Measurements from ENCODE around the gene LTC4S. TPM values are rescaled to one million over a fixed set of nuclear protein-coding genes. Genes with fewer than 3 reads are reported as not detected.

LTC4S gene
- total RNA-seq, 4 donors from 2014 or later = 4.6 to 6.9 (median 4.7) TPM; not detected in 1

GRCh38 chr5:179823937-179824744 lies 30.4 kb downstream of the LTC4S start:
- intact Hi-C loops (cut with DNase I) = no loop called here
- DNase-seq = no peak
- Histone ChIP-seq H3K4me3 (peak overlapping the region in 2 of 4 donors; percentile 13 to 27), H3K36me3 (peaks cover 32 to 69% (median 46%) of the 10 kb centered on the region in 3 donors), H3K4me1 (peaks cover 41 to 90% (median 57%) of the 10 kb centered on the region in 3 donors), H3K9me3 (no peaks in the 10 kb centered on the region), H3K27me3 (no peaks in the 10 kb centered on the region), H3K27ac (no peak overlapping the region)
- TF ChIP-seq, protein P1, sequence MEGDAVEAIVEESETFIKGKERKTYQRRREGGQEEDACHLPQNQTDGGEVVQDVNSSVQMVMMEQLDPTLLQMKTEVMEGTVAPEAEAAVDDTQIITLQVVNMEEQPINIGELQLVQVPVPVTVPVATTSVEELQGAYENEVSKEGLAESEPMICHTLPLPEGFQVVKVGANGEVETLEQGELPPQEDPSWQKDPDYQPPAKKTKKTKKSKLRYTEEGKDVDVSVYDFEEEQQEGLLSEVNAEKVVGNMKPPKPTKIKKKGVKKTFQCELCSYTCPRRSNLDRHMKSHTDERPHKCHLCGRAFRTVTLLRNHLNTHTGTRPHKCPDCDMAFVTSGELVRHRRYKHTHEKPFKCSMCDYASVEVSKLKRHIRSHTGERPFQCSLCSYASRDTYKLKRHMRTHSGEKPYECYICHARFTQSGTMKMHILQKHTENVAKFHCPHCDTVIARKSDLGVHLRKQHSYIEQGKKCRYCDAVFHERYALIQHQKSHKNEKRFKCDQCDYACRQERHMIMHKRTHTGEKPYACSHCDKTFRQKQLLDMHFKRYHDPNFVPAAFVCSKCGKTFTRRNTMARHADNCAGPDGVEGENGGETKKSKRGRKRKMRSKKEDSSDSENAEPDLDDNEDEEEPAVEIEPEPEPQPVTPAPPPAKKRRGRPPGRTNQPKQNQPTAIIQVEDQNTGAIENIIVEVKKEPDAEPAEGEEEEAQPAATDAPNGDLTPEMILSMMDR (IDR thresholded peaks at IDR 0.05) = no peak
- no peak for TF ChIP-seq POLR2A (IDR thresholded peaks at IDR 0.05)
- whole genome bisulfite sequencing, 2 donors = 77 to 94% methylated on average over 10 to 12 of the region's 22 CpGs

DNA sequence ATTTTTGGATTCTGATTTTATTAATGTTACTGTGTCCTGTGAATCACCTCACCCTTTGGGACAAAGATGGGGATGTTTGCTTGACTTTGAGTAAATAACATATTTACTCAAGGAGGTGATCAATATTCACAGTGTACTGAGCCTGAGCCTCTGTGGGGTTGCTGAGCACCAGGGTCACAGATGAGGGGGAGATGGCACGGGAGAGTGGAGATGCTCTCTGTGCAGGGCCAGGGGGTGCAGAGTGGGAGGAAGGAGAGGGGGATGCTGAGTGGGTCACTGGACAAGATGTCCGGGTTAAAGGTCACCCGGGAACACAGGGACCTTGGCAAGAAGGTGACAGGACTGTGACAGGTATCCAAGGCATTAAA lies 30.9 kb downstream of the LTC4S start:
- Histone ChIP-seq H3K27me3 (no peaks in the 10 kb centered on the region), H3K9me3 (no peaks in the 10 kb centered on the region), H3K4me1 (peaks cover 35 to 86% (median 51%) of the 10 kb centered on the region in 3 donors), H3K36me3 (peaks cover 37 to 75% (median 49%) of the 10 kb centered on the region in 3 donors), H3K4me3 (peak overlapping the region in 1 of 4 donors; percentile 13), H3K27ac (no peak overlapping the region)
- intact Hi-C loops (cut with DNase I) = no loop called here
- no peak for DNase-seq
- 79 to 88% methylated on average over 3 of the region's 3 CpGs for WGBS, 2 donors
- no peak for TF ChIP-seq POLR2A (IDR thresholded peaks at IDR 0.05)
- TF ChIP-seq, protein P1 (IDR thresholded peaks at IDR 0.05) = no peak

GRCh38 chr5:179825655-179826182 lies 31.9 kb downstream of the LTC4S start:
- no peak for TF ChIP-seq POLR2A (IDR thresholded peaks at IDR 0.05)
- TF ChIP-seq, protein P1 (IDR thresholded peaks at IDR 0.05) = no peak
- no peak for DNase-seq
- intact Hi-C loops (cut with DNase I) = no loop called here
- no peaks in the 10 kb centered on the region for H3K27me3 ChIP-seq
- no peak overlapping the region for H3K4me3 ChIP-seq
- peaks cover 27 to 77% (median 43%) of the 10 kb centered on the region in 3 donors for H3K4me1 ChIP-seq
- peaks cover 47 to 85% (median 54%) of the 10 kb centered on the region in 3 donors for H3K36me3 ChIP-seq
- 81 to 85% methylated on average over 5 to 6 of the region's 13 CpGs for WGBS, 2 donors
- H3K27ac ChIP-seq = no peak overlapping the region
- no peaks in the 10 kb centered on the region for H3K9me3 ChIP-seq

DNA sequence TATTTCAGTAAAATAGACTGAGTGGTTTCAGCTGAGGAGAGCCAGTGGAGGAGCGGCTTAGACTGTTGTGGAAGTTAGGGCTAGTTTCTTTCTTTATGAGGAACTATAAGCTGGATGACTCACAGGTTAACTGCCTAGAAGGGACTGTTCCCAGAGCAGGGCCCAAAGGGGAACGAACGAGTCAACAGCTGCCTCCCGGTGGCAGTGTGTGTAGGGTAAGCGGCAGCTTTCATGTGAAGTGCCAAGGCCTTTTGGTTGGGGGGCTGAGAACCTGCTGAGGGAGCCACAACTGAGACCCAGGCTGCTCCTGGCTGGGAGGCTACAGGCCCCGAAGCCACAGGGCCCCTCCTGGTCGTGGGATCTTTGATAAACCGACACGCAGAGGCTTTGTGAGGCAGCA lies 33.9 kb downstream of the LTC4S start:
- Histone ChIP-seq H3K36me3 (peaks cover 58 to 100% (median 71%) of the 10 kb centered on the region in 3 donors), H3K27ac (peak overlapping the region in 3 of 4 donors; percentile 23 to 65 (median 48)), H3K9me3 (no peaks in the 10 kb centered on the region), H3K4me1 (peaks cover 20 to 76% (median 34%) of the 10 kb centered on the region in 3 donors), H3K4me3 (no peak overlapping the region), H3K27me3 (no peaks in the 10 kb centered on the region)
- TF ChIP-seq, protein P1 (IDR thresholded peaks at IDR 0.05) = peak in 1 of 6 experiments; percentile 22
- no peak for TF ChIP-seq POLR2A (IDR thresholded peaks at IDR 0.05)
- no peak for DNase-seq
- intact Hi-C loops (cut with DNase I) = no loop called here
- WGBS, 2 donors = 41 to 42% methylated on average over 7 to 9 of the region's 9 CpGs

DNA sequence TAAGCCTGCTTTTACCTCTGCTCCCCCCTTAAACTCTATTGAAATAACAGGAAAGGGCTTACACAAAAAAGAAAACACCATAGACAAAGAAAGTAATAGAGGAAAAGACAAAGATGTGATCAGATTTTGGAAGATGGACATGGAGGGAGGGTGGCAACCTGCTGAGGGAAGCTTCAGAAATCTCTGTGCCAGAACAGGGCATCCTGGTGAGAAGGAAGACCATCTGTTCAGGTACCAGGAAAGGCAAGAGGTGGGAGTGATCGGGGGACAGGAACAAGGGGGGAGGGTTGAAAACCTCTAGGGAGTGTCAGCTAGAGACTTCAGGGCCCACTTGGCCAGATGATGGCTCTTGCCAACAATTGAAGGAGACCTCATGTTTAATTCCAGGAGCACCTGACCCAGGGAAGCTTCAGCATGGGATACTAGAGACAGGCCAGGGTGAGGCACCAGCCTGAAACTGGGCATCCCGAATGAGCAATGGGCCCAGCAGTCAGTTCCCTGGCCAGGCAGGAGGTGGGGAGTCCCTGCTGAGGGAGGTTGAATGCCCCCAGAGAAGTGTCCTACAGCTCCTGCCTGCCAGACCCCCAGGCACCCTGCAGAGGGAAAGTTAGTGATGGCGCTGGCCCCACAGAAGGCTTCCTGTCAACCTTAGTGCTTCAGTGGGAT lies 35.1 kb downstream of the LTC4S start:
- Histone ChIP-seq H3K27ac (no peak overlapping the region), H3K9me3 (no peaks in the 10 kb centered on the region), H3K36me3 (peaks cover 66 to 100% (median 77%) of the 10 kb centered on the region in 3 donors)

More for the DNA sequence above, 35.1 kb downstream of the LTC4S start:
- H3K27me3 ChIP-seq = no peaks in the 10 kb centered on the region
- H3K4me1 ChIP-seq = peaks cover 10 to 72% (median 23%) of the 10 kb centered on the region in 3 donors
- no peak for TF ChIP-seq POLR2A (IDR thresholded peaks at IDR 0.05)
- TF ChIP-seq, protein P1 (IDR thresholded peaks at IDR 0.05) = no peak
- no peak for DNase-seq
- intact Hi-C loops (cut with DNase I) = no loop called here
- no peak overlapping the region for H3K4me3 ChIP-seq
- 92 to 94% methylated on average over 2 to 3 of the region's 3 CpGs for WGBS, 2 donors

Measured in esophagus squamous epithelium (tissue), 5 donors.